ENCODE data around the gene ARID1B. TPM values are rescaled to one million over a fixed set of nuclear protein-coding genes. Genes with fewer than 3 reads are reported as not detected.
A peak's percentile ranks its signal among the peaks of the same experiment; 100 is the strongest.

Gene ARID1B
- total RNA-seq, 2 experiments from 2014 or later: 90.1 to 164 TPM

DNA sequence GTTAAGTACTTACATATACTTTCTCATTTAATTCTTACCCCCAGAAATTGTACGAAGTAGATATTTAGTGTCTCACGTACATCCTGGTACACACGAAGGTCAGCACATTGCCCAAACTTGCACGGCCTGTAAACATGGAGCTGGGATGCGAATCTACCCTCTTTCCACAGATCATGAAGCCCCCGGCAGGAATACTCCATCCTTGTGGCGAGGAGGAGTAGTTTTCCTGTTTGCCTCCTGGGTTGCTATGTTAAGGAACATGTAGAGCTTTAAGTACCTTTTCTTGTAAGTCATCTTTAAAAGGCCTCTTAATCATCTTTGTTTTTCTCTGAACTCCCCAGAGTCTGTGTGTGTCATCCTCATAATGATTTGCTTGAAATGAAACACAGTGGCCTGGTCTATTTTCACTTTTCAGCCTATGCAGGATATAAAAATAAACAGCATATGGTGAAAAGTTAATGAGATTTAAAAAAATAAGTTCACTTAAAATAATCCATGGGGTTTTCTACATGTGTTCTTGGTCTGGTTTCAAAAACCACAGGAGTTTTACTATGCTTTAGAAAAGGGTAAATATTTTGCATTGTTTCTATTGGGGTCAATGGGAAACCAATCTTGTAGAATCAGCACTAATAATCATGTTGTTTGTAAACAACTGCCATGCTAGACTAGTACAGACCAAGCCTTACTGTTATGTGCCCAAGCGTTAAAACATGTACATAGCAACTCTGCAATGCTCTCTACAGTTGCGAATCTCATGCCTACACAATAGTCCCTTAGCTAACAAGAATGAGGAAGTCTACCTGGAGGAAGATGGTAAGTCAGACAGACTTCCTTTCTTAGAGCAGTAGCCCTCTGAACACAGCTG, 9.3 kb upstream of the ARID1B start:
- DNase-seq (ENCODE audit: low spot score): peak; percentile 80
- no peaks in the 10 kb centered on the region for H3K9me2 ChIP-seq (ENCODE audit: insufficient read depth, low read length)

DNA sequence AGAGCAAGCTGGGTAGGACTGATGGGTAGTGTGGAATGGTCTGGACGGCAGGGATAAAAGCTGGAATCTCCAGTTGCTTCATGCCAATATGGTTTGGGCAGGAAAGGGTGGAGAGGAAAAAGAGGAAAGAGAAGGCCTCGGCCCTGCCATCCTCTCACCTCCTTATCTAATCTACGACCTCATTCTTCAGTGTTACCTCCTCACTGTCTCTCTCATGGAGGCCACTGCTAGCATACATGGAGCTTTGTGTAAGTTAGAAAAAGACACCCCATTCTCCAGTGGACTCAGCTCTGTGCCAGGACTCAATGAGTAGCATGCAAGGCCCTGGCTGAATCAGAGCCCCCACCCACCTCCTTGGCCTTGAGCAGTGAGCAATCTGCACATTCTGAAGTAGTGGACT, 6.1 kb upstream of the ARID1B start:
- ChIA-PET POLR2A (interaction anchor here (0.6 to 2.2 kb wide), 8 partner anchors 9 to 573 kb away, joined by 3 to 19 read pairs (median 3); no protein-coding TSS in a partner anchor), CTCF (ENCODE audit: unreplicated experiment) (no interaction called here)
- H3K27ac ChIP-seq (ENCODE audit: low read depth, low read length, poor library complexity, severe bottlenecking): no peak overlapping the region
- H4K20me1 ChIP-seq (ENCODE audit: insufficient read depth, low read length): no peaks in the 10 kb centered on the region
- no peak overlapping the region for H2AFZ ChIP-seq (ENCODE audit: low read length)
- H3K9me2 ChIP-seq (ENCODE audit: insufficient read depth, low read length): no peaks in the 10 kb centered on the region
- no peak overlapping the region for H3K4me2 ChIP-seq (ENCODE audit: low read length)
- H3K36me3 ChIP-seq (ENCODE audit: insufficient read depth, low read length): no peaks in the 10 kb centered on the region
- intact Hi-C loops (cut with micrococcal nuclease; ENCODE audit: unreplicated experiment): no loop called here
- no peak overlapping the region for H3K4me3 ChIP-seq (ENCODE audit: low read depth, low read length, poor library complexity, severe bottlenecking)
- no TSS peak for BruUV-seq (replicated peaks)
- peaks cover 10% of the 10 kb centered on the region; the same call in 1 of the 2 replicates for H3K79me2 ChIP-seq (ENCODE audit: insufficient read depth, low read depth, low read length)
- no peaks in the 10 kb centered on the region for H3K9me3 ChIP-seq (ENCODE audit: low read length)
- H3K4me1 ChIP-seq (ENCODE audit: insufficient read depth, low read length, poor library complexity, severe bottlenecking): peaks cover 56% of the 10 kb centered on the region
- TF ChIP-seq EZH2phosphoT487 (IDR thresholded peaks at IDR 0.05; ENCODE audit: borderline replicate concordance, low read depth, low read length): no peak
- TF ChIP-seq, protein P1, sequence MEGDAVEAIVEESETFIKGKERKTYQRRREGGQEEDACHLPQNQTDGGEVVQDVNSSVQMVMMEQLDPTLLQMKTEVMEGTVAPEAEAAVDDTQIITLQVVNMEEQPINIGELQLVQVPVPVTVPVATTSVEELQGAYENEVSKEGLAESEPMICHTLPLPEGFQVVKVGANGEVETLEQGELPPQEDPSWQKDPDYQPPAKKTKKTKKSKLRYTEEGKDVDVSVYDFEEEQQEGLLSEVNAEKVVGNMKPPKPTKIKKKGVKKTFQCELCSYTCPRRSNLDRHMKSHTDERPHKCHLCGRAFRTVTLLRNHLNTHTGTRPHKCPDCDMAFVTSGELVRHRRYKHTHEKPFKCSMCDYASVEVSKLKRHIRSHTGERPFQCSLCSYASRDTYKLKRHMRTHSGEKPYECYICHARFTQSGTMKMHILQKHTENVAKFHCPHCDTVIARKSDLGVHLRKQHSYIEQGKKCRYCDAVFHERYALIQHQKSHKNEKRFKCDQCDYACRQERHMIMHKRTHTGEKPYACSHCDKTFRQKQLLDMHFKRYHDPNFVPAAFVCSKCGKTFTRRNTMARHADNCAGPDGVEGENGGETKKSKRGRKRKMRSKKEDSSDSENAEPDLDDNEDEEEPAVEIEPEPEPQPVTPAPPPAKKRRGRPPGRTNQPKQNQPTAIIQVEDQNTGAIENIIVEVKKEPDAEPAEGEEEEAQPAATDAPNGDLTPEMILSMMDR (conservative IDR thresholded peaks at IDR 0.05; ENCODE audit: low read length): no peak
- DNase-seq (ENCODE audit: low spot score): no peak

More for the DNA sequence above, 9.3 kb upstream of the ARID1B start:
- POLR2A ChIA-PET: interaction anchor here (0.6 to 2.7 kb wide), 7 partner anchors 8 to 142 kb away, joined by 3 to 14 read pairs (median 5); no protein-coding TSS in a partner anchor
- no peaks in the 10 kb centered on the region for H3K36me3 ChIP-seq (ENCODE audit: insufficient read depth, low read length)
- H3K79me2 ChIP-seq (ENCODE audit: insufficient read depth, low read depth, low read length): no peaks in the 10 kb centered on the region
- H3K4me3 ChIP-seq (ENCODE audit: low read depth, low read length, poor library complexity, severe bottlenecking): no peak overlapping the region
- peaks cover 26% of the 10 kb centered on the region for H3K4me1 ChIP-seq (ENCODE audit: insufficient read depth, low read length, poor library complexity, severe bottlenecking)
- H4K20me1 ChIP-seq (ENCODE audit: insufficient read depth, low read length): no peaks in the 10 kb centered on the region
- intact Hi-C loops (cut with micrococcal nuclease; ENCODE audit: unreplicated experiment): no loop called here
- H3K9me3 ChIP-seq (ENCODE audit: low read length): no peaks in the 10 kb centered on the region
- CTCF ChIA-PET (ENCODE audit: unreplicated experiment): no interaction called here
- no peak overlapping the region for H3K27ac ChIP-seq (ENCODE audit: low read depth, low read length, poor library complexity, severe bottlenecking)
- no TSS peak for BruUV-seq (replicated peaks)
- no peak overlapping the region for H2AFZ ChIP-seq (ENCODE audit: low read length)
- peak overlapping the region; percentile 54 for H3K4me2 ChIP-seq (ENCODE audit: low read length)
- no peak for TF ChIP-seq EZH2phosphoT487 (IDR thresholded peaks at IDR 0.05; ENCODE audit: borderline replicate concordance, low read depth, low read length)
- TF ChIP-seq, protein P1 (conservative IDR thresholded peaks at IDR 0.05; ENCODE audit: low read length): no peak; the same call in 1 of the 2 replicates

DNA sequence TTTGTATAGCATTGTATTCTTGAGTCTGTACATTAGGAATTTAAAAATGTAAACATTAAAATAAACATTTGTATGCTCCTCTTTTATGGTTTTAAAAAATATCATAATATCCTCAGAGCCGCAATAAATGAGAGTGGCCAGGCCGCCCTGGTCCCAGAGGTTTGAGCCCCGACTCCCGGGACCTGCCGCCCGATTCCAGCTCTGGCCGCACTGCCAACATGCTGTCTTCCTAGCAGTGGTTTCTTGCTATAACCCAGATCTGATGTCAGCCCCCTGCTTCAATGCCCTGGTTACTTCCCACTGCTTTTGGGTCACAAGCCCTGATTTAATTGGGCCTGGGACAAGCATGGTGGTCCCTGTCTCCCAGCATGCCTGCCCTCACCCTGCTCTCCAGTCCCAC, 5.4 kb upstream of the ARID1B start:
- peaks cover 61% of the 10 kb centered on the region for H3K4me1 ChIP-seq (ENCODE audit: insufficient read depth, low read length, poor library complexity, severe bottlenecking)
- intact Hi-C loops (cut with micrococcal nuclease; ENCODE audit: unreplicated experiment): no loop called here
- H3K4me3 ChIP-seq (ENCODE audit: low read depth, low read length, poor library complexity, severe bottlenecking): no peak overlapping the region
- H3K79me2 ChIP-seq (ENCODE audit: insufficient read depth, low read depth, low read length): peaks cover 17% of the 10 kb centered on the region; the same call in 1 of the 2 replicates
- TF ChIP-seq, protein P1 (conservative IDR thresholded peaks at IDR 0.05; ENCODE audit: low read length): no peak
- TF ChIP-seq EZH2phosphoT487 (IDR thresholded peaks at IDR 0.05; ENCODE audit: borderline replicate concordance, low read depth, low read length): no peak
- H2AFZ ChIP-seq (ENCODE audit: low read length): no peak overlapping the region
- no peaks in the 10 kb centered on the region for H3K9me3 ChIP-seq (ENCODE audit: low read length)
- H4K20me1 ChIP-seq (ENCODE audit: insufficient read depth, low read length): no peaks in the 10 kb centered on the region
- no peaks in the 10 kb centered on the region for H3K36me3 ChIP-seq (ENCODE audit: insufficient read depth, low read length)
- BruUV-seq (replicated peaks): no TSS peak
- ChIA-PET POLR2A (interaction anchor here (0.6 to 2.2 kb wide), 5 partner anchors 9 to 90 kb away, joined by 3 to 19 read pairs (median 3); no protein-coding TSS in a partner anchor), CTCF (ENCODE audit: unreplicated experiment) (no interaction called here)
- DNase-seq (ENCODE audit: low spot score): no peak
- H3K4me2 ChIP-seq (ENCODE audit: low read length): no peak overlapping the region
- H3K9me2 ChIP-seq (ENCODE audit: insufficient read depth, low read length): no peaks in the 10 kb centered on the region
- H3K27ac ChIP-seq (ENCODE audit: low read depth, low read length, poor library complexity, severe bottlenecking): no peak overlapping the region

Data from OCI-LY7 (cell line).